ENCODE data around the gene P2RX2. TPM values are rescaled to one million over a fixed set of nuclear protein-coding genes. Genes with fewer than 3 reads are reported as not detected.

P2RX2 gene
- total RNA-seq, 2 experiments from 2014 or later = not detected

DNA sequence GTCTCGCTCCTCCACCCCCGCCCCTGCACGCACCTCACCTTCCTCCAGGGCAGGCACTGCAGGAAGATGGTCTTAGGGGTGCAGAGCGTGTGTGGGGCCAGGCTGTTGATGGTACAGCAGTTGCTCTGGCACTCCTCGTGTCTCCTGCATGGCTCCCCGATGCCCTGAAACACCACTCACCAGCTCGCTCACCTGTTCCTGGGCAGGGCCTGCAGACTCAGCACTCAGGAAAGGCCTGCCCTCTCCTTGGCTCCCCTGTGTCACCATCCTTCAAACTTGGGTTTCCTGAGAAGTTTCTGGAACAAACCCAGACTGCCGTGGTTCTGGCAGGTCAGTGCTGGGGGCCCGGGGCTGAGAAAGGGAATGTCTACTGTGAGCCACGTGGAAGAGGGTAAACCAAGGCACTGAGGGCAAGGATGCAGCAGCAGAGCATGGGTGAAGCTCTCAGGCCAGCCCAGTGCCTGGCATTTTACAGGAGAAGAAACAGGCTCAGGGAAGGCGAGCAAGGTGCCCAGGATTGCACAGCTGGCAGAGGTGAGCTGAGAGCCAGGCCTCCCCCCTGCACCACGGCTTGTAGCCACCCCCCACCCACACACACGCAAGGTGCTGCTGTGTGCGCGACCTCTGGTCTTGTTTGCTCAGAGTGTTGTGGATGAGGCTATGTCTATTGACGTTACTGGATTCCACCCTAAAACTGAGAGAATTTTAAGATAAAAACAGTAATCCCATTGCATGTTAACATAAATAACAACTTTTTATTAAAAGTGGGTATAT, 13.7 kb upstream of the P2RX2 start:
- Mint-ChIP-seq H3K9me3 (no peaks in the 10 kb centered on the region), H3K4me1 (peaks cover 18% of the 10 kb centered on the region), H3K4me3 (no peak overlapping the region), H3K27ac (no peak overlapping the region), H3K36me3 (no peaks in the 10 kb centered on the region), H3K27me3 (peaks cover 81% of the 10 kb centered on the region)
- DNase-seq = no peak

- Mint-ChIP-seq H3K36me3 (peaks cover 6% of the 10 kb centered on the region), H3K27me3 (peaks cover 83% of the 10 kb centered on the region), H3K27ac (no peak overlapping the region)
Observed at GRCh38 chr12:132605892-132606291, 12.7 kb upstream of the P2RX2 start.

DNA sequence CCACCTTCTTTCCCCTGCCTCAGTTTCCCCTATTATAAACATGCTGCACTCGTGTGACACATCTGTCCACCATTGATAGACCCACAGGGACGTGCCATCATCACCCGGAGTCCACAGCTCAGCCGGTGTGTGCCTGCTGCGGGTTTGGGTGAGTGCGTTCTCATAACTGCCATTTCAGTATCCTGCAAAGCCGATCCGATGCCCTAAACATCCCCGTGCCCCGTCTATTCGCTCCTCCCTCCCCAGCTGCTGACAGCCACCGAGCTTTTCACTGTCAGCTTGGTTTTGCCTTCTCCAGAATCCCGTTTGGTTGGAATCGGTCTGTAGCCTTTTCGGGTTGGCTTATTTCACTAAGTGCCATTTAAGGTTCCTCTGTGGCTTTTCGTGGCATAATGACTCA, 12.1 kb upstream of the P2RX2 start:
- Mint-ChIP-seq H3K4me3 (no peak overlapping the region), H3K36me3 (peaks cover 7% of the 10 kb centered on the region), H3K27me3 (peaks cover 82% of the 10 kb centered on the region)

More at GRCh38 chr12:132605892-132606291, 12.7 kb upstream of the P2RX2 start:
- Mint-ChIP-seq H3K9me3 (no peaks in the 10 kb centered on the region), H3K4me3 (no peak overlapping the region), H3K4me1 (peaks cover 16% of the 10 kb centered on the region)
- no peak for DNase-seq

GRCh38 chr12:132606927-132607326, 11.6 kb upstream of the P2RX2 start:
- H3K36me3 Mint-ChIP-seq = peaks cover 7% of the 10 kb centered on the region

More for the DNA sequence above, 12.1 kb upstream of the P2RX2 start:
- H3K4me1 Mint-ChIP-seq = peaks cover 14% of the 10 kb centered on the region
- DNase-seq = no peak
- H3K27ac Mint-ChIP-seq = peak overlapping the region; percentile 9
- H3K9me3 Mint-ChIP-seq = peaks cover 3% of the 10 kb centered on the region

GRCh38 chr12:132608231-132609171, 10.1 kb upstream of the P2RX2 start:
- peaks cover 77% of the 10 kb centered on the region for H3K27me3 Mint-ChIP-seq
- no peak overlapping the region for H3K27ac Mint-ChIP-seq
- H3K36me3 Mint-ChIP-seq = peaks cover 7% of the 10 kb centered on the region
- DNase-seq = no peak
- H3K4me1 Mint-ChIP-seq = peaks cover 14% of the 10 kb centered on the region
- peaks cover 4% of the 10 kb centered on the region for H3K9me3 Mint-ChIP-seq
- H3K4me3 Mint-ChIP-seq = no peak overlapping the region

More at GRCh38 chr12:132606927-132607326, 11.6 kb upstream of the P2RX2 start:
- H3K27ac Mint-ChIP-seq = no peak overlapping the region
- no peak overlapping the region for H3K4me3 Mint-ChIP-seq
- H3K9me3 Mint-ChIP-seq = peaks cover 4% of the 10 kb centered on the region
- H3K4me1 Mint-ChIP-seq = peaks cover 14% of the 10 kb centered on the region
- no peak for DNase-seq
- peaks cover 84% of the 10 kb centered on the region for H3K27me3 Mint-ChIP-seq

- no peak within 1 kb of the TSS for H3K4me3 Mint-ChIP-seq
- H3K36me3 Mint-ChIP-seq = peaks cover 7% of the 10 kb centered on the region
- peaks cover 4% of the 10 kb centered on the region for H3K9me3 Mint-ChIP-seq
- DNase-seq = no peak
- peaks cover 19% of the 10 kb centered on the region for H3K4me1 Mint-ChIP-seq
- H3K27ac Mint-ChIP-seq = no peak within 1 kb of the TSS
- H3K27me3 Mint-ChIP-seq = peaks cover 72% of the 10 kb centered on the region
Observed at GRCh38 chr12:132610051-132610759, 8.4 kb upstream of the P2RX2 start, which contains the start of gene LRCOL1. Gene LRCOL1, minus strand, starts transcription at chr12:132610582. Its CDS starts 4,331 bp downstream, at chr12:132606251.

- H3K27me3 Mint-ChIP-seq = peaks cover 76% of the 10 kb centered on the region
- H3K27ac Mint-ChIP-seq = no peak overlapping the region
- DNase-seq = no peak
- peaks cover 5% of the 10 kb centered on the region for H3K9me3 Mint-ChIP-seq
- H3K36me3 Mint-ChIP-seq = peaks cover 7% of the 10 kb centered on the region
- no peak overlapping the region for H3K4me3 Mint-ChIP-seq
- peaks cover 19% of the 10 kb centered on the region for H3K4me1 Mint-ChIP-seq
Observed at GRCh38 chr12:132610866-132611602, 7.5 kb upstream of the P2RX2 start.

DNA sequence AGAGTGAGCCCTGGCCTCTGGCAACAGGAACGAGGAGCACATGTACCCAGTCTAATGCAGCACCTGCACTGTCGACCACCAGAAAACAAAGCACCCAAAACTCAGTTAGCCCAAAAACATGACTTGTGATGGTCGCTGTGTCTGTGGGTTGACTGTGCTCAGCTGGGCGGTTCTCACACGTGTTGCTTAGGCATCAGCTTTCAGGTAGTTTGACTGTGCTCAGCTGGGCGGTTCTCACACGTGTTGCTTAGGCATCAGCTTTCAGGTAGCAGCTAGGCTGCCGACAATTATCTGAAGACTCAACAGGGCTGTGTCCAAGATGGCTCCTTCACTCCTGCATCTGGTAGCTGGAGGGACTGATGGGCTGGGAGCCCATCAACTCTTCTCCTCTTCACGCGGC, 7.0 kb upstream of the P2RX2 start:
- peaks cover 76% of the 10 kb centered on the region for H3K27me3 Mint-ChIP-seq
- peaks cover 5% of the 10 kb centered on the region for H3K9me3 Mint-ChIP-seq
- peaks cover 15% of the 10 kb centered on the region for H3K4me1 Mint-ChIP-seq

DNA sequence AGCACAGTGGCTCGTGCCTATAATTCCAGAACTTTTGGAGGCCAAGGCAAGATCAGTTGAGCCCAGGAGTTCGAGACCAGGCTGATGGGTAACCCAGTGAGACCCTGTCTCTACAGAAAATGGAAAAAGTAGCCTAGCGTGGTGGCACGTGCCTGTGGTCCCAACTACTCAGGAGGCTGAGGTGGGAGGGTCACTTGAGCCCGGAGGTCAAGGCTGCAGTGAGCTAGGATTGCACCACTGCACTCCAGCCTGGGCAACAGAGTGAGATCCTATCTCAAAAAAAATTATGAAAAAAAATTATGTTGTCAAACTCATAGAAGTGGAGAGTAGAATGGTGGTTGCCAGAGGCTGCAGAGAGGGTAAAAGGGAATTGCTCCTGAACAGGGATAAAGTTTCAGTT, 4.5 kb upstream of the P2RX2 start:
- no peak overlapping the region for H3K4me3 Mint-ChIP-seq
- H3K4me1 Mint-ChIP-seq = peaks cover 12% of the 10 kb centered on the region
- peaks cover 71% of the 10 kb centered on the region for H3K27me3 Mint-ChIP-seq

More for the DNA sequence above, 7.0 kb upstream of the P2RX2 start:
- Mint-ChIP-seq H3K27ac (no peak overlapping the region), H3K36me3 (peaks cover 7% of the 10 kb centered on the region), H3K4me3 (no peak overlapping the region)
- no peak for DNase-seq

GRCh38 chr12:132614861-132615578, 3.6 kb upstream of the P2RX2 start:
- Mint-ChIP-seq H3K27me3 (peaks cover 62% of the 10 kb centered on the region), H3K9me3 (peaks cover 7% of the 10 kb centered on the region), H3K4me3 (no peak overlapping the region), H3K27ac (no peak overlapping the region), H3K4me1 (peaks cover 12% of the 10 kb centered on the region), H3K36me3 (peaks cover 8% of the 10 kb centered on the region)
- peak; percentile 78 for DNase-seq

More for the DNA sequence above, 4.5 kb upstream of the P2RX2 start:
- no peak overlapping the region for H3K27ac Mint-ChIP-seq
- DNase-seq = no peak
- H3K36me3 Mint-ChIP-seq = peaks cover 8% of the 10 kb centered on the region
- peaks cover 7% of the 10 kb centered on the region for H3K9me3 Mint-ChIP-seq

DNA sequence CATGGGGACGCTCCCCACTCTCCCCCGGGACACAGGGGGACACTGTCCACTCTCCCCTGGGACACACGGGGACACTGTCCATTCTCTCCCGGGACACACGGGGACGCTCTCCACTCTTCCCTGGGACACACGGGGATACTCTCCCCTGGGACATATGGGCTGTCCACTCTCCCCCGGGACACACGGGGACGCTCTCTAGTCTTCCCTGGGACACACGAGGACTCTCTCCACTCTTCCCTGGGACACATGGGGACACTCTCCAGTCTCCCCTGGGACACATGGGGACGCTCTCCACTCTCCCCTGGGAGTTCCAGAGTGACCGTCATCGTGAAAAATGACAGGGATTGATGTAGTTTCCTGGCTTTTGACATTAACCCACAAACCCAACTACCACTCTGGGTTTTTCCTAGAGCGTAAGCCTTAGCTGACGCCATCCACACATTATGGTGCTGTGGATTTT, 3.0 kb upstream of the P2RX2 start:
- Mint-ChIP-seq H3K4me3 (no peak overlapping the region), H3K9me3 (peaks cover 7% of the 10 kb centered on the region), H3K27me3 (peaks cover 60% of the 10 kb centered on the region), H3K36me3 (peaks cover 5% of the 10 kb centered on the region), H3K4me1 (peaks cover 10% of the 10 kb centered on the region), H3K27ac (no peak overlapping the region)
- no peak for DNase-seq

DNA sequence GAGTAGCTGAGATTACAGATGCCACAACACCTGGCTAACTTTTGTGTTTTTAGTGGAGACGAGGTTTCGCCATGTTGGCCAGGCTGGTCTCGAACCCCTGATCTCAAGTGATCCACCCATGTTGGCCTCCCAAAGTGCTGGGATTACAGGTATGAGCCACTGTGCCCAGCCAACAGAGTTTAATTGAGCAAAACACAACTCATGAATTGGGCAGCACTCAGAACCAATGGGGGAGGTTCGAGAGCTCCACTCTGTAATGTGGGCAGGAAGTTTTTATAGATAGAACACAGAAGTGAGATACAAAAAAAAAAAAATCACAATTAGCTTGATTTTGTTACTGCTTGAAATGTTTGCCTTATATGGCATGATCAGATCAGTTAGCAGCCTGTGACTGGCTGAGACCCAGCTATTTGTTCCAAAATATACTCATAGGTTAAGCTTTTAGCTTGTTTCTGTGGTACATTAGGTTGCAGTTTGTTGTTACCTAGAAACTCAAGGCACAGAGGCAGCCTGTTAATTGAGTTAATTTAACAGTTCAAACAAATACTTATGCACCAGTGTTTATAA, 1.4 kb upstream of the P2RX2 start:
- Mint-ChIP-seq H3K27me3 (peaks cover 50% of the 10 kb centered on the region), H3K27ac (no peak overlapping the region), H3K4me1 (peaks cover 10% of the 10 kb centered on the region), H3K4me3 (no peak overlapping the region), H3K36me3 (peaks cover 1% of the 10 kb centered on the region), H3K9me3 (peaks cover 3% of the 10 kb centered on the region)
- DNase-seq = no peak
